ENCODE results near the gene GOLGA2. TPM values are rescaled to one million over a fixed set of nuclear protein-coding genes. Genes with fewer than 3 reads are reported as not detected.

GOLGA2 gene
- total RNA-seq, 4 donors from 2014 or later: 81.8 to 123 (median 116) TPM

DNA sequence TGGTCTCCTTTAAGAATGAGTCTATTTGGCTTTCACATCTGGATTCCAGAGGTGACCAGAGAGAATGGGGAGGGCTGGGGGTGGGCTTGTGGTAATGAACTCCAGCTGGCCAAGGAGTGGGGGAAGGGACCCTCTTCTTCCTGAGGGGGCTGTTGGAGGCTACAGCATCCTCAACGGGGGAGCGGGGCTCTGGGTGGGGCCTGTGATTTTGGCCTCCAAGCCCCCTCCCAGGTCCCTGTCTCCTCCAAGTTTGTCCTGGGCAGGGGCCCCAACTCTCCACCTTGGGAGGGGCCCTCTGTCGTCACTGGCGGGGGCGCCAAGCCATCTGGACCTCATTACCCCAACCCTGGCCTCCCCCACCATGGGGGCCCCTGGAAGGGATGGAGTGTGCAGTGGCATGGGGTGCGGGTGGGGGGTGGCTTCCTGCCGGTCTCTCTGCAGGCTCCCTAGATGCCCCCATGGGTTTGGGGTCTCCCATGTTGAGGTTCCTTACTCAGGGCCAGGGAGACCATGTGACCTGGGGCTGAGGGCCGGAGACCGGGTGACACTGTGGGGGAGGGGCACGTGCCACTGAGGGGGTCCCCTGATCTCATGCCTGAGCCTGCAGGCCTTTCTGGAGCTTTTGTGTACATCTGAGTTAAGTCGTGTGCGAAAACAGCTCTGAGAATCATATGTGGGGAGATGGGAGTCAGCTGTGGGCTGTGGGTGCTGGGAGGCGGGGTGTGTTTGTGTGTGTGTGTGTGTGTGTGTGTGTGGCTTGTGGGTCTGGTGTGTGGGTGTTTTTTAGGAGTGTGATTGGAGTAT lies 32.4 kb downstream of the GOLGA2 start:
- H3K4me3 ChIP-seq (ENCODE audit: low read depth, poor library complexity, severe bottlenecking): no peak overlapping the region
- 57 to 58% methylated on average over 13 of the region's 13 CpGs for WGBS, 2 donors
- intact Hi-C loops (cut with DNase I; ENCODE audit: low total_unique reads): no loop called here
- no peak for DNase-seq (ENCODE audit: low spot score in 2 of 2)
- no peak for TF ChIP-seq POLR2A (IDR thresholded peaks at IDR 0.05)
- TF ChIP-seq, protein P1, sequence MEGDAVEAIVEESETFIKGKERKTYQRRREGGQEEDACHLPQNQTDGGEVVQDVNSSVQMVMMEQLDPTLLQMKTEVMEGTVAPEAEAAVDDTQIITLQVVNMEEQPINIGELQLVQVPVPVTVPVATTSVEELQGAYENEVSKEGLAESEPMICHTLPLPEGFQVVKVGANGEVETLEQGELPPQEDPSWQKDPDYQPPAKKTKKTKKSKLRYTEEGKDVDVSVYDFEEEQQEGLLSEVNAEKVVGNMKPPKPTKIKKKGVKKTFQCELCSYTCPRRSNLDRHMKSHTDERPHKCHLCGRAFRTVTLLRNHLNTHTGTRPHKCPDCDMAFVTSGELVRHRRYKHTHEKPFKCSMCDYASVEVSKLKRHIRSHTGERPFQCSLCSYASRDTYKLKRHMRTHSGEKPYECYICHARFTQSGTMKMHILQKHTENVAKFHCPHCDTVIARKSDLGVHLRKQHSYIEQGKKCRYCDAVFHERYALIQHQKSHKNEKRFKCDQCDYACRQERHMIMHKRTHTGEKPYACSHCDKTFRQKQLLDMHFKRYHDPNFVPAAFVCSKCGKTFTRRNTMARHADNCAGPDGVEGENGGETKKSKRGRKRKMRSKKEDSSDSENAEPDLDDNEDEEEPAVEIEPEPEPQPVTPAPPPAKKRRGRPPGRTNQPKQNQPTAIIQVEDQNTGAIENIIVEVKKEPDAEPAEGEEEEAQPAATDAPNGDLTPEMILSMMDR (IDR thresholded peaks at IDR 0.05): no peak

DNA sequence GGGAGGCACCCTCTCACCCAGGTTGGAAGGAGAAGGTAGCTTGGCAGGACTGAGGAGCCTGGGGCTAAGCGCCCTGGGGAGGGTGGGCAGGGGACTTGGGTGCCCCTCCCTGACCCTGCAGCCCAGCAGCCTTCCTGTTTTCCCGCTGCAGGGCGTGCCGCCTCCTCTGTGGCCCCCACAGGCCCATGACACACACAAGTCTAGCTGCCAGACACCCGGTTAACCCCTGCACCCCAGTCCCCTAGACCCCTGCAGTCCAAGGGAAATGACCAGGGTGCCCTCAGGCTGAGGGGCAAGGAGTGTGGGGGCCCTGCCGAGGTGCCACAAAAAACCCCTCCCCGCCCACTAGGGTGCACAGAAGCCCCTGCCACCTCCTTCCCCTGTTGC lies 33.0 kb downstream of the GOLGA2 start:
- TF ChIP-seq, protein P1 (IDR thresholded peaks at IDR 0.05): no peak
- TF ChIP-seq POLR2A (IDR thresholded peaks at IDR 0.05): no peak
- no peak overlapping the region for H3K4me3 ChIP-seq (ENCODE audit: low read depth, poor library complexity, severe bottlenecking)
- 45 to 67% methylated on average over 5 to 7 of the region's 7 CpGs for WGBS, 2 donors
- peak in 1 of 2 donors; percentile 94 for DNase-seq (ENCODE audit: low spot score in 2 of 2)
- intact Hi-C loops (cut with DNase I; ENCODE audit: low total_unique reads): no loop called here

DNA sequence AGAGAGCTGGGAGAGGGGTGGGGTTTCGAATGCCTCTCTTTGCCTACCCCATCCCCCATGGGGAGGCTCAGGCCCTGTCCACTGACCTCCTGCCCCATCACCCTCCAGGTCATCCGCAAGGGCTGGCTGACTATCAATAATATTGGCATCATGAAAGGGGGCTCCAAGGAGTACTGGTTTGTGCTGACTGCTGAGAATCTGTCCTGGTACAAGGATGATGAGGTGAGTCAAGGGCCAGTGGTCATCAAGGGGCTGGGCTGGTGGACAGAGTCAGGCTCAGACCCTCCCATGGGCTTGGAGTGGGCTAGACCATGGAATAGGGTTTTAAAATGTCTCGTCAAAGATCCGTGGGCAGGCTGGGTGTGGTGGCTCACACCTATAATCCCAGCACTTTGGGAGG lies 33.7 kb downstream of the GOLGA2 start:
- 73 to 77% methylated on average over 4 of the region's 4 CpGs for WGBS, 2 donors

DNA sequence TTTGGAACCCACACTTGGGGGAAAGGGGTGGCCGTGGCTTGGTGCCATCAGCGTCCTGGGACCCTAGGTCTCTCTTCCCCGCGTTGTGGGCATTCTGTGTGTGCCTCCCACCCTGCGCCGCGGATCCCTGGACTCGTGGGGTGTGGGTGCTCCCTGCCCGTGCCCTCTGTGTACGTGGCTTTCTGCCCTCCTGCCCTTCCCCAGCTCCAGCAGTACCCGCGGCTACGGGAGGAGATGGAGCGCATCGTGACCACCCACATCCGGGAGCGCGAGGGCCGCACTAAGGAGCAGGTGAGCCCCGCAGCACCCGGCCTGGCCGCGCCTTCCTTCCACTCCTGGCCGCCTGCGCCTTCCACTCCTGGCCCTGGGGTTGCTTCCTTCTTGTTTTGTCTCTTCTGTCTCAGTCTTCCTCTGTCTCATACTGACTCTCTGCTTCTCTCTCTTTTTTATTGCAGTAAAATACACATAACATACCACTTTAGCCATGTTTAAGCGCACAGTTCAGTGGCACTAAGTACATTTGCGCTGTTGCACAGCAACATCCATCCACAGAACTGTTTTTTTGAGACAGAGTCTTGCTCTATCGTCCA lies 41.9 kb downstream of the GOLGA2 start:
- no peak overlapping the region for H3K4me3 ChIP-seq (ENCODE audit: low read depth, poor library complexity, severe bottlenecking)
- no peak for DNase-seq (ENCODE audit: low spot score in 2 of 2)
- TF ChIP-seq POLR2A (IDR thresholded peaks at IDR 0.05): no peak
- TF ChIP-seq, protein P1 (IDR thresholded peaks at IDR 0.05): no peak
- intact Hi-C loops (cut with DNase I; ENCODE audit: low total_unique reads): no loop called here
- WGBS, 2 donors: 85 to 89% methylated on average over 28 of the region's 28 CpGs

More for the DNA sequence above, 33.7 kb downstream of the GOLGA2 start:
- H3K4me3 ChIP-seq (ENCODE audit: low read depth, poor library complexity, severe bottlenecking): no peak overlapping the region
- intact Hi-C loops (cut with DNase I; ENCODE audit: low total_unique reads): no loop called here
- no peak for DNase-seq (ENCODE audit: low spot score in 2 of 2)
- no peak for TF ChIP-seq POLR2A (IDR thresholded peaks at IDR 0.05)
- TF ChIP-seq, protein P1 (IDR thresholded peaks at IDR 0.05): no peak

DNA sequence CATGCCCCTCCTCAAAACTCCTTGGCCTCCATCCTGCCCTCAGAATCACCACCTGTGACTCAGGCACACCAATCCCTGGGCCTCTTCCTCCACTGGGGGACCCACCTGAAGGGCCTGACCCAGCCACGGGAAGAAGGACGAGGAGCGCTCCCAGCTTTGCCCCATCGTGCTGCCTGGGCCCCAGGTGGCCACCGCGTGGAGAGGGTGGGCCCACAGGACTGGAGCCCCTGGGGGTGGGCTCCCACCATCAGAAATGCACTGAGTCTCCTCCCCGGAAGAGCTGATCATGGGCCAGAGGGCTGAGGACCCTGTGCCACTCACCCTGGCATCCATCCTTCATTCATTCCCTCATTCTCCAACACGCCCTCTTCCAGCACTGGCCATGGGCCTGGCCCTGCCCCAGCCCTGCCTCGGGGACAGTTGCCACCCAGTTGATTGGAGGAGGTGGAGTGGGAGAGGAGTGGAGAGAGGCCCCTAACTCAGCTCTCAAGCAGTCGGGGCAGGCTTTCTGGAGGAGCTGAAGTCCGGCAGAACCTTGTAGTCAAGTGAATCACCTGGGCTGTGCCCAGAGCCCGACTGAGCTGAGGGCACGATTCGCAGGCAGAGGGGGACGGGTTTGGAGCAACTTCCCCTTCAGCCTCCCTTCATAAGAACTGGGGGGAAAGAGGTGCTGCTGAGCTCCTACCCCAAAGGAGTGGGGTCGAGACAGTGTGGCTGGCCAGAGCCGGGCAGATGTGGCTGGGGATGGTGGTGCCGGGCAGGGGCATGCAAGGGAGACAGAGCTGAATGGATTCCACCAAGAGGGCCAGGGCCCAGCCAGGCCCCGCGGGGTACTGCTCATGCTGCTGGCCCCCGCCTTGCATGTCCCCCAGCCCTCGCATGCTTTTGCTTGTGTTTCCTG lies 43.0 kb downstream of the GOLGA2 start:
- no peak for TF ChIP-seq POLR2A (IDR thresholded peaks at IDR 0.05)
- H3K4me3 ChIP-seq (ENCODE audit: low read depth, poor library complexity, severe bottlenecking): no peak overlapping the region
- 72 to 75% methylated on average over 21 to 22 of the region's 22 CpGs for WGBS, 2 donors
- DNase-seq (ENCODE audit: low spot score in 2 of 2): peak in 1 of 2 donors; percentile 13
- intact Hi-C loops (cut with DNase I; ENCODE audit: low total_unique reads): no loop called here
